ENCODE measurements around the gene MPZL1. TPM values are rescaled to one million over a fixed set of nuclear protein-coding genes. Genes with fewer than 3 reads are reported as not detected.

Gene MPZL1
- total RNA-seq, 3 donors from 2014 or later, result 43.5 to 86.8 (median 86.2) TPM

GRCh38 chr1:167722152-167722869 is 529 bp downstream of the MPZL1 start:
- H3K27me3 ChIP-seq, result no peaks in the 10 kb centered on the region
- H3K27ac ChIP-seq, result peak overlapping the region; percentile 92 to 93
- H3K9me3 ChIP-seq, result no peaks in the 10 kb centered on the region
- intact Hi-C loops (cut with DNase I; ENCODE audit: low total_unique reads), result loop anchor here (10.0 kb wide), 1 partner anchor 82 kb away; no protein-coding TSS in a partner anchor
- peaks cover 0 to 17% of the 10 kb centered on the region in 2 donors for H3K4me1 ChIP-seq
- DNase-seq (ENCODE audit: low spot score in 2 of 2), result no peak
- no peaks in the 10 kb centered on the region for H3K36me3 ChIP-seq
- peak overlapping the region; percentile 83 to 100 (median 96) for H3K4me3 ChIP-seq
- no peak for TF ChIP-seq CTCF (IDR thresholded peaks at IDR 0.05)

GRCh38 chr1:167722870-167723251 is 1.1 kb downstream of the MPZL1 start:
- TF ChIP-seq CTCF (IDR thresholded peaks at IDR 0.05), result no peak
- no peak for TF ChIP-seq POLR2A (IDR thresholded peaks at IDR 0.05)
- TF ChIP-seq POLR2AphosphoS5 (IDR thresholded peaks at IDR 0.05), result no peak
- Histone ChIP-seq H3K27me3 (no peaks in the 10 kb centered on the region), H3K9me3 (no peaks in the 10 kb centered on the region), H3K36me3 (no peaks in the 10 kb centered on the region), H3K27ac (peak overlapping the region; percentile 92 to 93), H3K4me1 (peaks cover 0 to 17% of the 10 kb centered on the region in 2 donors), H3K4me3 (peak overlapping the region; percentile 83 to 100 (median 96))
- intact Hi-C loops (cut with DNase I; ENCODE audit: low total_unique reads), result loop anchor here (10.0 kb wide), 1 partner anchor 82 kb away; no protein-coding TSS in a partner anchor
- DNase-seq (ENCODE audit: low spot score in 2 of 2), result no peak

GRCh38 chr1:167723707-167724323 is 2.0 kb downstream of the MPZL1 start:
- DNase-seq (ENCODE audit: low spot score in 2 of 2), result no peak
- Histone ChIP-seq H3K27ac (no peak overlapping the region), H3K4me1 (peaks cover 0 to 17% of the 10 kb centered on the region in 2 donors), H3K27me3 (no peaks in the 10 kb centered on the region), H3K4me3 (peak overlapping the region in 2 of 3 donors; percentile 83 to 100), H3K36me3 (no peaks in the 10 kb centered on the region), H3K9me3 (no peaks in the 10 kb centered on the region)
- TF ChIP-seq POLR2AphosphoS5 (IDR thresholded peaks at IDR 0.05), result no peak
- no peak for TF ChIP-seq CTCF (IDR thresholded peaks at IDR 0.05)
- TF ChIP-seq POLR2A (IDR thresholded peaks at IDR 0.05), result no peak
- intact Hi-C loops (cut with DNase I; ENCODE audit: low total_unique reads), result loop anchor here (10.0 kb wide), 1 partner anchor 81 kb away; no protein-coding TSS in a partner anchor

GRCh38 chr1:167726008-167726407 is 4.2 kb downstream of the MPZL1 start:
- intact Hi-C loops (cut with DNase I; ENCODE audit: low total_unique reads), result loop anchor here (2.0 to 10.0 kb wide), 2 partner anchors 27 to 79 kb away; no protein-coding TSS in a partner anchor
- H3K27ac ChIP-seq, result no peak overlapping the region
- DNase-seq (ENCODE audit: low spot score in 2 of 2), result no peak
- H3K9me3 ChIP-seq, result no peaks in the 10 kb centered on the region
- H3K36me3 ChIP-seq, result no peaks in the 10 kb centered on the region
- TF ChIP-seq POLR2A (IDR thresholded peaks at IDR 0.05) (no peak), POLR2AphosphoS5 (IDR thresholded peaks at IDR 0.05) (no peak), CTCF (IDR thresholded peaks at IDR 0.05) (no peak)
- peaks cover 0 to 13% of the 10 kb centered on the region in 2 donors for H3K4me1 ChIP-seq
- H3K27me3 ChIP-seq, result no peaks in the 10 kb centered on the region
- H3K4me3 ChIP-seq, result no peak overlapping the region

All from breast epithelium (tissue), 4 donors.